Keratinocyte (primary cell): ENCODE measurements around the gene NNAT. TPM values are rescaled to one million over a fixed set of nuclear protein-coding genes. Genes with fewer than 3 reads are reported as not detected.

Source experiments
- DNase-seq: peaks from one replicate; pipeline ENCODE4 v3.0.0-alpha.2; 2011; ENCODE audit warnings: low read depth, missing footprints, low spot score
- FAIRE-seq: peaks from 2 replicates; lab custom pipeline; 2011; peaks lifted over from hg19 to GRCh38; lab: Jason Lieb, UNC
- H2AFZ ChIP-seq: 2 replicates; pipeline ENCODE4 v1.6.0; 2012; ENCODE audit warnings: low read length, control low read depth, inconsistent platforms; ENCODE audit not compliant: control insufficient read depth
- H3K27ac ChIP-seq: 2 replicates; pipeline ENCODE4 v1.5.1; 2011; ENCODE audit warnings: low read length; ENCODE audit not compliant: control insufficient read depth, insufficient read depth
- H3K27me3 ChIP-seq: 3 replicates; pipeline ENCODE4 v1.6.0; 2011; ENCODE audit warnings: low read length; ENCODE audit not compliant: control insufficient read depth, insufficient read depth; ENCODE audit errors: extremely low read depth
- H3K36me3 ChIP-seq, 2 experiments: 2 replicates in 1 of 2; 3 replicates in 1 of 2; pipeline ENCODE4 v1.5.1; 2011; ENCODE audit warnings: low read length in 2 of 2, mild to moderate bottlenecking in 1 of 2; ENCODE audit not compliant: control insufficient read depth in 2 of 2, insufficient read depth in 2 of 2; ENCODE audit errors: extremely low read depth in 1 of 2
- H3K4me1 ChIP-seq: 3 replicates; pipeline ENCODE4 v1.5.1; 2011; ENCODE audit warnings: low read length; ENCODE audit not compliant: control insufficient read depth, insufficient read depth; ENCODE audit errors: extremely low read depth
- H3K4me2 ChIP-seq: 3 replicates; pipeline ENCODE4 v1.6.0; 2011; ENCODE audit warnings: low read depth, low read length; ENCODE audit not compliant: control insufficient read depth, insufficient read depth; ENCODE audit errors: extremely low read depth
- H3K4me3 ChIP-seq, 3 experiments: fragments of 200-600 bp in 1 of 3; sonication (generic) in 1 of 3; 2 replicates in 2 of 3; 3 replicates in 1 of 3; pipeline ENCODE4 v1.5.1; 2011 to 2016; ENCODE audit warnings: low read length in 3 of 3, mild to moderate bottlenecking in 3 of 3, control low read depth in 2 of 3, inconsistent platforms in 1 of 3, low read depth in 1 of 3, mixed read lengths in 1 of 3, mixed run types in 1 of 3, moderate library complexity in 1 of 3; ENCODE audit not compliant: control insufficient read depth in 2 of 3, insufficient read depth in 2 of 3; ENCODE audit errors: extremely low read depth in 1 of 3
- H3K79me2 ChIP-seq: 2 replicates; pipeline ENCODE4 v1.6.0; 2012; ENCODE audit warnings: low read length; ENCODE audit not compliant: control insufficient read depth, insufficient read depth
- H3K9ac ChIP-seq: 3 replicates; pipeline ENCODE4 v1.6.0; 2011; ENCODE audit warnings: low read length; ENCODE audit not compliant: control insufficient read depth, insufficient read depth; ENCODE audit errors: extremely low read depth
- H3K9me1 ChIP-seq: 3 replicates; pipeline ENCODE4 v1.6.0; 2011; ENCODE audit warnings: low read length; ENCODE audit not compliant: control insufficient read depth, insufficient read depth; ENCODE audit errors: extremely low read depth
- H3K9me3 ChIP-seq: 2 replicates; pipeline ENCODE4 v1.5.1; 2012; ENCODE audit warnings: low read depth, low read length; ENCODE audit not compliant: control insufficient read depth
- H4K20me1 ChIP-seq: 3 replicates; pipeline ENCODE4 v1.6.0; 2011; ENCODE audit warnings: low read length; ENCODE audit not compliant: control insufficient read depth, insufficient read depth; ENCODE audit errors: extremely low read depth
- CTCF ChIP-seq, 3 experiments: IDR thresholded peaks in 1 of 3; conservative IDR thresholded peaks in 1 of 3; optimal IDR thresholded peaks in 1 of 3; 2 replicates in 2 of 3; 3 replicates in 1 of 3; pipeline versions ENCODE3 to v1.5.1; 2011; ENCODE audit warnings: low read length in 3 of 3, mild to moderate bottlenecking in 3 of 3, moderate library complexity in 2 of 3, control low read depth in 1 of 3, inconsistent platforms in 1 of 3; ENCODE audit not compliant: insufficient read depth in 2 of 3; ENCODE audit errors: extremely low read depth in 1 of 3
- EZH2 ChIP-seq: IDR thresholded peaks from one replicate; pipeline ENCODE4 v1.6.1; 2012; ENCODE audit warnings: inconsistent platforms, mild to moderate bottlenecking, low read length, moderate library complexity
- dilution Hi-C: fragments of 300-500 bp; cut with MboI; formaldehyde crosslinking; loops from one replicate; pipeline ENCODE4 v1.7.0; 2020; ENCODE audit warnings: low sequenced_read_pairs; ENCODE audit not compliant: extremely low pct_ligation_motif_present
- polyA plus RNA-seq, 5 experiments: library from polyadenylated mRNA; depleted of rRNA in 3 of 5; stranded (reverse) in 3 of 5; stranded (forward) in 1 of 5; unstranded in 1 of 5; fragments of >200 nt; gene quantifications; 1 replicate in 1 of 5; 2 replicates in 3 of 5; 3 replicates in 1 of 5; pipeline versions ENCODE4 v1.2.1 to v1.2.3, GENCODE V29; 2011 to 2012; ENCODE audit warnings: missing spikeins in 2 of 5, low read depth in 1 of 5, low replicate concordance in 1 of 5

The NNAT gene
- polyA plus RNA-seq, 1 donor (not counting 4 experiments of a cell fraction or from before 2014, with no cell fraction given): 0.79 TPM

GRCh38 chr20:37562695-37563480 is 41.8 kb downstream of the NNAT start:
- Histone ChIP-seq H3K9ac (no peak overlapping the region), H3K36me3 (no peaks in the 10 kb centered on the region), H3K79me2 (no peaks in the 10 kb centered on the region), H3K4me2 (no peak overlapping the region), H4K20me1 (no peaks in the 10 kb centered on the region), H3K9me1 (no peaks in the 10 kb centered on the region), H3K4me1 (no peaks in the 10 kb centered on the region), H2AFZ (no peak overlapping the region), H3K4me3 (no peak overlapping the region), H3K27me3 (peaks cover 34% of the 10 kb centered on the region), H3K27ac (no peak overlapping the region), H3K9me3 (no peaks in the 10 kb centered on the region)
- TF ChIP-seq EZH2 (no peak), CTCF (optimal IDR thresholded peaks at IDR 0.05 in 1 of 3, IDR thresholded peaks at IDR 0.05 in 1 of 3, conservative IDR thresholded peaks at IDR 0.05 in 1 of 3; ENCODE audit: extremely low read depth in 1 of 3, insufficient read depth in 2 of 3, low read length in 3 of 3) (no peak)
- dilution Hi-C loops: no loop called here
- DNase-seq (no peak), FAIRE-seq (no peak)

DNA sequence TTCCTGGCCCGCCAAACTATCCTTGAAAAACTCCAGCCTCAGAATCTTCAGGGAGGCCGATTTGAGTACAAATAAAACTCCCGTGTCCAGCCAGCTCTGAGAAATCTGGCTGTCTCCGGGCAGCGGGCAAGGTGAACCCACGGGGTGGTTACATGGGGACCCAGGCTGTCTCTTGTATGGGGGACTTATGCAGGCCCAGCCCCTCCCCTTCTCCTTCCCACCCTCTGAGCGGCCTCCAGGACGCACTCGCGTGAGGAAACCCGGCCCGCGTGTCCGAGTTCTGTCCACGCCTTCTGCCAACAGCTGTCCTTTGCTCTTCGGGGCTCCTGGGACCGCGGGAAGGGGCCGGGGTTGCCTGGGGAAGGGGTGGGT is 43.0 kb downstream of the NNAT start:
- Histone ChIP-seq H3K27ac (no peak overlapping the region), H3K4me3 (no peak overlapping the region), H4K20me1 (no peaks in the 10 kb centered on the region), H3K4me2 (peak overlapping the region; percentile 10), H3K79me2 (no peaks in the 10 kb centered on the region), H3K27me3 (peaks cover 38% of the 10 kb centered on the region), H3K36me3 (no peaks in the 10 kb centered on the region), H3K9ac (no peak overlapping the region), H3K9me3 (no peaks in the 10 kb centered on the region), H2AFZ (no peak overlapping the region), H3K9me1 (no peaks in the 10 kb centered on the region), H3K4me1 (no peaks in the 10 kb centered on the region)
- FAIRE-seq: no peak
- TF ChIP-seq EZH2 (no peak), CTCF (optimal IDR thresholded peaks at IDR 0.05 in 1 of 3, IDR thresholded peaks at IDR 0.05 in 1 of 3, conservative IDR thresholded peaks at IDR 0.05 in 1 of 3; ENCODE audit: extremely low read depth in 1 of 3, insufficient read depth in 2 of 3, low read length in 3 of 3) (no peak)
- dilution Hi-C loops: no loop called here
- DNase-seq: no peak
